Measurements from ENCODE around the gene TRAF1. TPM values are rescaled to one million over a fixed set of nuclear protein-coding genes. Genes with fewer than 3 reads are reported as not detected.

TRAF1 gene
- total RNA-seq, 1 experiment from 2014 or later = 1.4 TPM

DNA sequence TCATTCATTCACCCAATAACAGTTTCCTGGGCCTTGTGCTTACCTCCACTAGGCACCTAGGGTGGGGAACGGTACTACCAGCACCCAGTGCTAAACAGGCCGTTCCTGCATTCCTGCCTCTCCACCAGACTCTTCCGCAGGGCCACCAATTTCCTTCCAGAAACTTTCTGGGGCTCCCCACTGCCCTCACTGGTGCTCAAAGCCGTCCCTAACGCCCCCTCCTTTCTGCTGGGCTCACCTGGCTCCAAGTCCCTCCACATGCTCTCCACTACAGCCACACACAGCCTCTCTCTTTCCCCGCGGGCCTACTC lies 51.0 kb downstream of the TRAF1 start:
- peak overlapping the region; percentile 76 for H3K4me3 Mint-ChIP-seq
- Histone ChIP-seq H2BK5ac (ENCODE audit: insufficient read length, low read length) (no peak overlapping the region), H4K91ac (ENCODE audit: insufficient read length, low read depth, low read length) (no peak overlapping the region), H3K9me3 (ENCODE audit: control insufficient read depth, low read depth, low read length) (no peaks in the 10 kb centered on the region), H3K4ac (ENCODE audit: low read depth, low read length) (no peak overlapping the region), H3K4me1 (ENCODE audit: insufficient read depth, low read length) (peaks cover 10% of the 10 kb centered on the region), H4K20me1 (ENCODE audit: control insufficient read depth, insufficient read depth, insufficient read length) (no peaks in the 10 kb centered on the region), H2BK120ac (ENCODE audit: low read depth, low read length, poor library complexity, severe bottlenecking) (no peak overlapping the region), H4K5ac (ENCODE audit: insufficient read length, low read depth, low read length) (no peak overlapping the region), H4K8ac (replicated peaks; ENCODE audit: insufficient read length, low read depth, low read length) (no peak overlapping the region), H3K18ac (ENCODE audit: insufficient read length, low read depth, low read length) (peak overlapping the region; percentile 28), H3K14ac (ENCODE audit: insufficient read depth, low read length) (peak overlapping the region; percentile 42; the same call in 1 of the 2 replicates), H3K56ac (ENCODE audit: insufficient read length, low read depth, low read length) (no peak overlapping the region), H3K23ac (ENCODE audit: insufficient read length, low read depth, low read length) (no peak overlapping the region), H3K4me2 (ENCODE audit: insufficient read depth, insufficient read length, low read length) (peak overlapping the region; percentile 67), H3K27ac (ENCODE audit: insufficient read length, low read depth, low read length) (no peak overlapping the region), H2AK5ac (ENCODE audit: insufficient read length, low read length) (no peak overlapping the region), H3K79me2 (ENCODE audit: insufficient read depth, low read length) (no peaks in the 10 kb centered on the region), H3K9ac (ENCODE audit: extremely low read depth, insufficient read length, low read length) (no peak overlapping the region), H3K27me3 (ENCODE audit: insufficient read depth, low read length) (peaks cover 2% of the 10 kb centered on the region; the same call in 1 of the 2 replicates), H3K23me2 (ENCODE audit: insufficient read length, low read depth, low read length, poor library complexity, severe bottlenecking) (peaks cover 5% of the 10 kb centered on the region), H2BK12ac (ENCODE audit: insufficient read length, low read depth, low read length) (no peak overlapping the region), H2BK20ac (ENCODE audit: low read depth, low read length, poor library complexity, severe bottlenecking) (no peak overlapping the region), H3K79me1 (ENCODE audit: insufficient read depth, low read depth, low read length, poor library complexity, severe bottlenecking) (no peaks in the 10 kb centered on the region), H2BK15ac (ENCODE audit: low read depth, low read length) (no peak overlapping the region), H2AFZ (ENCODE audit: low read length) (no peak overlapping the region), H3T11ph (ENCODE audit: low read length) (no peak overlapping the region)
- H3K9me3 Mint-ChIP-seq = no peaks in the 10 kb centered on the region; a peak in 1 of 5 replicates
- peaks cover 60 to 61% of the 10 kb centered on the region in 2 experiments for H3K4me1 Mint-ChIP-seq
- WGBS (ENCODE audit: extremely low coverage, insufficient read length, low lambda C conversion rate) = no CpG with 5 or more reads among the region's 7 CpGs
- peaks cover 3 to 35% (median 23%) of the 10 kb centered on the region in 3 experiments; a peak in 6 of 7 replicates for H3K36me3 Mint-ChIP-seq (ENCODE audit: insufficient read depth in 1 of 3, low read depth in 3 of 3)
- H3K27ac Mint-ChIP-seq = peak overlapping the region in 2 of 3 experiments; percentile 46 to 77; a peak in 4 of 7 replicates
- H3K27me3 Mint-ChIP-seq (ENCODE audit: low read depth) = peaks cover 8% of the 10 kb centered on the region
- no peak for DNase-seq
- TF ChIP-seq, protein P1, sequence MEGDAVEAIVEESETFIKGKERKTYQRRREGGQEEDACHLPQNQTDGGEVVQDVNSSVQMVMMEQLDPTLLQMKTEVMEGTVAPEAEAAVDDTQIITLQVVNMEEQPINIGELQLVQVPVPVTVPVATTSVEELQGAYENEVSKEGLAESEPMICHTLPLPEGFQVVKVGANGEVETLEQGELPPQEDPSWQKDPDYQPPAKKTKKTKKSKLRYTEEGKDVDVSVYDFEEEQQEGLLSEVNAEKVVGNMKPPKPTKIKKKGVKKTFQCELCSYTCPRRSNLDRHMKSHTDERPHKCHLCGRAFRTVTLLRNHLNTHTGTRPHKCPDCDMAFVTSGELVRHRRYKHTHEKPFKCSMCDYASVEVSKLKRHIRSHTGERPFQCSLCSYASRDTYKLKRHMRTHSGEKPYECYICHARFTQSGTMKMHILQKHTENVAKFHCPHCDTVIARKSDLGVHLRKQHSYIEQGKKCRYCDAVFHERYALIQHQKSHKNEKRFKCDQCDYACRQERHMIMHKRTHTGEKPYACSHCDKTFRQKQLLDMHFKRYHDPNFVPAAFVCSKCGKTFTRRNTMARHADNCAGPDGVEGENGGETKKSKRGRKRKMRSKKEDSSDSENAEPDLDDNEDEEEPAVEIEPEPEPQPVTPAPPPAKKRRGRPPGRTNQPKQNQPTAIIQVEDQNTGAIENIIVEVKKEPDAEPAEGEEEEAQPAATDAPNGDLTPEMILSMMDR (conservative IDR thresholded peaks at IDR 0.05) = no peak
